Urinary bladder (tissue), 4 donors: ENCODE measurements around the gene ZC3H12D. TPM values are rescaled to one million over a fixed set of nuclear protein-coding genes. Genes with fewer than 3 reads are reported as not detected.
A peak's percentile ranks its signal among the peaks of the same experiment; 100 is the strongest.
"Not testable (repeated sequence)": the region's sequence is repeated elsewhere in the genome, so short reads cannot be mapped to it uniquely, and the experiment has no call there.

Source experiments
- DNase-seq: peaks from one replicate; pipeline ENCODE4 v3.0.0-alpha.2; 2015; ENCODE audit errors: extremely low spot score
- H3K27ac ChIP-seq: one replicate; pipeline ENCODE4 v1.5.1; 2013; ENCODE audit warnings: low read depth, mild to moderate bottlenecking, moderate library complexity
- H3K36me3 ChIP-seq: one replicate; pipeline ENCODE4 v1.6.1; 2013; ENCODE audit warnings: mild to moderate bottlenecking, moderate library complexity; ENCODE audit not compliant: insufficient read depth
- H3K4me1 ChIP-seq: one replicate; pipeline ENCODE4 v1.6.1; 2013; ENCODE audit warnings: mild to moderate bottlenecking, moderate library complexity; ENCODE audit not compliant: insufficient read depth
- H3K4me3 ChIP-seq: one replicate; pipeline ENCODE4 v1.5.1; 2013; ENCODE audit warnings: low read depth, low read length
- WGBS: extraction: QIAGEN DNeasy Blood & Tissue Kit; methylation state at CpG from one replicate; pipeline ENCODE4 v1.1.7; 2013; 5-methylcytosine and 5-hydroxymethylcytosine counted together
- polyA plus RNA-seq: library from polyadenylated mRNA; stranded (reverse); fragments of 200-250 nt; gene quantifications from one replicate; pipeline ENCODE4 v1.2.3, GENCODE V29; 2013
- total RNA-seq: library from RNA; depleted of rRNA; stranded (reverse); fragments of >200 nt; gene quantifications from one replicate; pipeline ENCODE4 v1.2.3, GENCODE V29; 2014
- donor health status: healthy with polysubstance abuse.
- donor health status: healthy.

Gene ZC3H12D
- total and polyA plus RNA-seq, 2 donors: 0.42 to 1.2 TPM

DNA sequence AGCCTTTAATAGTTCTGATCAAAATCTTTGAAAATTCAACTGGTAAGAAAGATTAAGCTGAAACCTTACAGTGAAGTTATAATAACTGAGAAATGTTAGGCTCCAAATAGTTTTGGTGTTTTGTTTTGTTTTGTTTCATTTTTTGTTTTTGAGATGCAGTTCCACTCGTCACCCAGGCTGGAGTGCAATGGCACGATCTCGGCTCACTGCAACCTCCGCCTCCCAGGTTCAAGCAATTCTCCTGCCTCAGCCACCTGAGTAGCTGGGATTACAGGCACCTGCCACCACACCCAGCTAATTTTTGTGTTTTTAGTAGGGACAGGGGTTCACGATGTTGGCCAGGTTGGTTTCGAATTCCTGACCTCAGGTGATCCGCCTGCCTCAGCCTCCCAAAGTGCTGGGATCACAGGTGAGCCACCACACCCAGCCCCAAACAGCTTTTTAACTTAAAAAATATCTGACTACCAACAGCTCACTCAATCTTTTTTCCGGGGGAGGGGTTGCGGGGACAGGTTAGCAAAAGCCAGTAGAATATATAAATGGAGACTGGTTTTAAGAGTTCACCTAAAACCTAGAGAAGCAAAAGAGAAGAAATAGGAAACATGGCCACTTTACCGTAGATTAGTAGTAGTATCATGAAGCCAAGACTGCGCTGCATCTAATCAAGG is 10.7 kb upstream of the ZC3H12D start:
- DNase-seq, H3K27ac ChIP-seq, H3K36me3 ChIP-seq, H3K4me1 ChIP-seq, H3K4me3 ChIP-seq: not testable (repeated sequence)
- WGBS: 94% methylated on average over 11 of the region's 11 CpGs

DNA sequence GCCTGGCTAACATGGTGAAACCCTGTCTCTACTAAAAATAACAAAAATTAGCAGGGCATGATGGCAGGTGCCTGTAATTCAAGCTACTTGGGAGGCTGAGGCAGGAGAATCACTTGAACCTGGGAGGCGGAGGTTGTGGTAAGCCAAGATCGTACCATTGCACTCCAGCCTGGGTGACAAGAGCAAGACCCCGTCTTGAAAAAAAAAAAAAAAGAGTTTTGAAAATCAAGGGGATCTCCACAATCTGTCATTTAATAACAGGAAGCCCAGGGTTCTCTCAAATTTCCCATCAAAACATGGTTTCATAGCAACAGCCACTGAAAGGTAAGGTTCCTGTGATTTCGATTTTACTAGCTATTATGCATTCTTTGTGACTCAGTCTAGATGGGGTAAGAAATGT is 10.0 kb upstream of the ZC3H12D start:
- 91% methylated on average over 4 of the region's 4 CpGs for WGBS
- H3K4me3 ChIP-seq, H3K36me3 ChIP-seq, H3K27ac ChIP-seq, DNase-seq, H3K4me1 ChIP-seq: not testable (repeated sequence)

DNA sequence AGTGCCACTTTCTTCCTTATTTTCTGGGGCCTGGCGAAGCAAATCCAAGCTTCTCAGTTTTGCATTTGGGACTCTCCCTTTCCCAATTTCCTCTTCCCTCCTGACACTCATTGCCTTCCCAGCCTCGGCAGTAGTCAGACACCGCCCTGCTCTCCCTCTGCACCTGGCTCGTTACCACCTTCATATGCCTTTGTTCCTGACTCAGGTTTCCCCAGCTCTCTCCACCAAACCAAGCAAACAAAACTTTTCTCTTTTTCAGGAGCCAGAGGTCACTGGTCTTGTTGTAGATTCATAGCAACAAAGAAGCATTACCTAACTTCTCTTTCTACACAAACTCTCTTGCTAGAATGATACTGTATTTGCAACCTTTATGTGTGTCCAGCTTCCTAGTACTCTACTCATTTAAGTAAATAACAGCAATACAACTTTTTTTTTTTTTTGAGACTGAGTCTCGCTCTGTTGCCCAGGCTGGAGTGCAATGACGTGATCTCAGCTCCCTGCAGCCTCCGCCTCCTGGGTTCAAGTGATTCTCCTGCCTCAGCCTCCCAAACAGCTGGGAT is 9.0 kb upstream of the ZC3H12D start:
- no peaks in the 10 kb centered on the region for H3K4me1 ChIP-seq
- no peaks in the 10 kb centered on the region for H3K36me3 ChIP-seq
- 91% methylated on average over 7 of the region's 7 CpGs for WGBS
- no peak overlapping the region for H3K27ac ChIP-seq
- DNase-seq: no peak
- no peak overlapping the region for H3K4me3 ChIP-seq

DNA sequence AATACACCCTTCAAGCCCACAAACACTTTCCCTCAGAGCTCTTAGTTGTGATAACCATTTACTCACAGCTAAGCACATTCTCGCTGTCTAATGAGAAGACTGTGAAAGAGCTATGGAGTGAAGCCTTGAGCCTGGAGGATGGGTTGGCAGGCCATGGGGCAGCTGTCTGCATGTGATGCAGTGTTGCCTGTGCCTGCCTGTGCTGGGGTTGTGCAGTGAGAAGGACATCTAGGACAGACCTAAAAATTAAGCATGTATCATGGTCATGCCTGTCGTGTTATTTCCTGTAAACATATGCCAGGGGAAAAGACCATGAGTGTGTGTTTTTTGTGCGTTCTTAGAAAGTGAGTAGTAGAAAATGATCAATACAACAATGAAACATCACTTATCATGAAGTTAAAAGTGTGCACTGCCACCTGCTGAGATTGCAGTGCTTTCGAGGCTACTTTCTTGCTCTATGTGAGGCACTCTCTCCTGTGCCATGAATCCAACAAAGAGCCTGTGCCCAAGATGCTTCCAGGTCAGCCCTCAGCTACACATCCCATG is 8.1 kb upstream of the ZC3H12D start:
- no peak for DNase-seq
- H3K27ac ChIP-seq: no peak overlapping the region
- H3K36me3 ChIP-seq: no peaks in the 10 kb centered on the region
- H3K4me3 ChIP-seq: no peak overlapping the region
- WGBS: 94% methylated on average over 4 of the region's 4 CpGs
- H3K4me1 ChIP-seq: no peaks in the 10 kb centered on the region

DNA sequence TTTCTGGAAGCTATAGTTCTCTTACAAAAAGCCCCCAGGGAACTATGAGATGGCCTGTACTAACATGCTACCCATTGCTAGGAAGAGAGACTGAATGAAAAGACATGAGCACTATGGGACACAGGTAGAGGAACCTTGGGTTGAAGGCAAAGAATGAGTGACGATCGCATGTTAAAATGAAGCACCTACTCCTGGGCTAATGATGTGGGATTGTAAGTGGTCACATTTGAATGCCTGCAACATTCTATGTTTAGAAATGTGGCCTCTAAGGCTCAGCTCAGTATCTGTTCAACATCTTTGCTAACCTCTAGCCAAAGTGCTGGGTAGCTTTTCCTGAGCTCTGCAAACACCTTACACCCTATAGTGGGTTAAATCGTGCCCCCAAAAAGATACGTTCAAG is 5.2 kb upstream of the ZC3H12D start:
- WGBS: 91% methylated on average over 4 of the region's 4 CpGs
- Histone ChIP-seq H3K27ac (no peak overlapping the region), H3K4me1 (no peaks in the 10 kb centered on the region), H3K4me3 (no peak overlapping the region), H3K36me3 (no peaks in the 10 kb centered on the region)
- DNase-seq: no peak

DNA sequence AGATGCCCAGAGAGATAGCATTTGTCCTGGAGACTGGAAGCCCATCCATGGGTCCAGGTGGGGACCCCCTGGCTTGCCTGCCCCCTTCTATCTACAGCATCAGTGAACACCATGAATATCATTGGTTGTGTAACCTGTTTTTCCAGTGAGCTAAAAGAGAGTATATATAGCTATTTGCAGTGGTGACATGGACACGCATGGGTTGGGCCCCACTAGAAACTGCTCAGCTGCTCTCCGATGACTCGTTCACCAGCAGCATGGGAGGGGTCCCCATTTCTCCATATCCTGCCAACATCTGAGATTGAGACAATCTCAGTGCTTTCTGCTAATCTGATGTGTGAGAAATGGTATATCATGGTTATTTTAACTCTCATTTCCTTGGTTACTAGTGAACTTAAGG is 4.0 kb upstream of the ZC3H12D start:
- 74% methylated on average over 3 of the region's 3 CpGs for WGBS
- Histone ChIP-seq H3K27ac (no peak overlapping the region), H3K4me1 (no peaks in the 10 kb centered on the region), H3K36me3 (no peaks in the 10 kb centered on the region), H3K4me3 (no peak overlapping the region)
- no peak for DNase-seq

DNA sequence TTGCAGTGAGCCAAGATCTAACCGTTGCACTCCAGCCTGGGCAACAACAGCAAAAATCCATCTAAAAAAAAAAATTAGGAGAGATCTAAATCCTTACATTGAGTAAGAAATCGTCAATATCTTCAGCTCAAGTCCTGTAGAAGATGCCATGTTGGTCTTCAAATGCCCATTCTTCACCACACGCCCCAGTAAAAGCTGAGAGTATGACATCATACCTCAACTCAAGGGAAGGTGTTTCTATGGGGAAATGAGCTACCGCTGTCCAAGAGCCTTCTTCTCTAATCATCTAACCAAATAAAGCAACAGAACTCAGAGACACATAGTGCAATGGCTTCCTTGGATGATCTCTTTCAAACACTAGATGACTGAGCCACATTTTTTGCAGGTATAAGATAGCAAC is 2.5 kb upstream of the ZC3H12D start:
- 93% methylated on average over 4 of the region's 4 CpGs for WGBS
- no peak for DNase-seq
- Histone ChIP-seq H3K27ac (no peak overlapping the region), H3K36me3 (no peaks in the 10 kb centered on the region), H3K4me3 (no peak overlapping the region), H3K4me1 (no peaks in the 10 kb centered on the region)

DNA sequence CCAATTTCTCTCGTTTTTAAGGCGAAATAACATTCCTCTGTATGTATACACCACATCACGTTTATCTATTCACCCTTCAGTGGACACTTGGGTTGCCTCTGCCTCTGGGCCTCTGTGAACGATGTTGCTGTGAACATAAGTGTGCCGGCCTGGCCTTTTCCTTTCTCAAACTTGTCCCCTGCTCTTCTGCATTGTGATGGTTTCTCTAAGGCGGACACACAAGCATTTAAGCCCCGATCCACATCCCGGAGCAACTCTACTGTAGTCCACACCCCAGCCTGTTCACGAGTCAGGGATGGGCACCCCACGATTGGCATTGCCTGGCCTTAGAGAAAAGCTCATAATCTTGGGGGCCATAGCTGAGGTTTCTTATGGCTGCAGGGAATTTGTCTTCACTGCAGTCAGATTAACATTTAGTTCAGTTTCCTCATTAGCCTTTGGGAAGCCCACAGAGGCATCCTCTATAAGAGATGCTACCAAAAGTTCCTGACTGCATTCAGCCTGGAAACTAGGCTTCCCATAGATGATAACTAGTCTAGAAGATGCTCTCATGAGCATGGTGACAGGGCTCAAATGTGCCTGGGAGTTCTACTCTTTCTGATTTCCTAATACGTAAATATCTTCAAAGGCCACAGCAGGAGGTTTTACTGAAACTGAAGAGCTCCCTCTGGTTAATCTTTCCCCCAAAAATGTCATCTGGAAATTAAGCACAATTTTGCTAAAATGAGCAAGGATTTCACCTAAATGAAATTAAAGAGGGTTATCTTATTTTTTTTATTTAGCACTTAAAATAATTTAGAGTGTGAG is 762 bp downstream of the ZC3H12D start:
- Histone ChIP-seq H3K36me3 (no peaks in the 10 kb centered on the region), H3K27ac (no peak overlapping the region), H3K4me1 (no peaks in the 10 kb centered on the region), H3K4me3 (no peak overlapping the region)
- DNase-seq: no peak
- 90% methylated on average over 11 of the region's 11 CpGs for WGBS

DNA sequence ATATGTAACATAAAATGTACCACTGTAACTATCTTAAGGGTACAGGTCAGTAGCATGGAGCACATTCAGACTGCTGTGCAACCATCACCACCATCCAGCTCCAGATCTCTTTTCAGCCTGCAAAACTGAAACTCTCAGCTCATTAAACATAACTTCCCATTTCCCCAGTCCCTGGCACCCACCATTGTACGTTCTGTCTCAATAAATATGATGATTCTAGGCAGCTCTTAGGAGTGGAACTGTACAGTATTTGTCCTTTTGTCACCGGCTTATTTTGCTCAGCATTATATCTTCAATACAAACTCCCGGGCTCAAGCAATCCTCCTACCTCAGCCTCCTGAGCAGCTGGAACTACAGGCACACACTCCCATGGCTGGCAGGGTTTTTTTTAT is 1.5 kb downstream of the ZC3H12D start:
- Histone ChIP-seq H3K4me1 (no peaks in the 10 kb centered on the region), H3K36me3 (no peaks in the 10 kb centered on the region), H3K4me3 (no peak overlapping the region), H3K27ac (no peak overlapping the region)
- no peak for DNase-seq
- 87% methylated on average over 3 of the region's 3 CpGs for WGBS

DNA sequence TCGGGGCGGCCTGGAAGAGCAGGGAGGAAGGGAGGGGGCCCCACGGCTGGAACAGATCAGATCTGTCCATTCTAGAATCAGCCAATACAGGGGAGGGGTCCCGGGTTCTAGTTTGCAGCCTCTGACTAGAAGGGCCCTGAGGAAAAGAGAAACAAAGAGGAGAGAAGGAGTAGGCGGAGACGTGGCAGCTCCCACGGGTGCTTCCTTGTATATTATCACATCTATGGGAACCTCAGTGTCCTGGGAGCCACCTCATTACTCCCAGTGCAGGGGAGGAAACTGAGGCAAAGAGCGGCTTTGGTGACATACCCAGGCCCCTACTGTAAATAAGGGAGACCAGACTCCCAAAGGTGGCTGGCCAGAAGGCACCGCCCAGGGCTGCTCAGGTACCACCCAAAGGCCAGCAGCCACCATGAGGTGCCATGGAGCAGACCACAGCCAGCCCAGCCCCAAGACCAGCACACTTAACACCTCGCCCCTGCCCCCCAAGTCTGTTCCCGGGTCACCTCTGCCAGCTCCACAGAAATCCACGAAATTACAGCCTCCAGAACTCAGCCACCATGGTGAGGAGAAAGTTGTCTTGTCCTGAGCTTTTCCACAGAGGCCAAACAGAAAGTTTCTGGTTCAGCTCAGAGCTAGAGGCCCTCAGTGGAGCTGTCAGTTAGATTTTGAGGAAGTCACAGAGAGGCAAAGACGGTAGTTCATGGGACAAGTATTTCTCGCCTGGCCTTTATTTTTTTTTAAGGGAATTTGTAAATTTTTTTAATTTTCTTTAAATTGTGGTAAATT is 2.1 kb downstream of the ZC3H12D start:
- no peak overlapping the region for H3K27ac ChIP-seq
- 69% methylated on average over 14 of the region's 14 CpGs for WGBS
- peak overlapping the region; percentile 31 for H3K4me3 ChIP-seq
- no peaks in the 10 kb centered on the region for H3K4me1 ChIP-seq
- H3K36me3 ChIP-seq: no peaks in the 10 kb centered on the region
- DNase-seq: no peak

DNA sequence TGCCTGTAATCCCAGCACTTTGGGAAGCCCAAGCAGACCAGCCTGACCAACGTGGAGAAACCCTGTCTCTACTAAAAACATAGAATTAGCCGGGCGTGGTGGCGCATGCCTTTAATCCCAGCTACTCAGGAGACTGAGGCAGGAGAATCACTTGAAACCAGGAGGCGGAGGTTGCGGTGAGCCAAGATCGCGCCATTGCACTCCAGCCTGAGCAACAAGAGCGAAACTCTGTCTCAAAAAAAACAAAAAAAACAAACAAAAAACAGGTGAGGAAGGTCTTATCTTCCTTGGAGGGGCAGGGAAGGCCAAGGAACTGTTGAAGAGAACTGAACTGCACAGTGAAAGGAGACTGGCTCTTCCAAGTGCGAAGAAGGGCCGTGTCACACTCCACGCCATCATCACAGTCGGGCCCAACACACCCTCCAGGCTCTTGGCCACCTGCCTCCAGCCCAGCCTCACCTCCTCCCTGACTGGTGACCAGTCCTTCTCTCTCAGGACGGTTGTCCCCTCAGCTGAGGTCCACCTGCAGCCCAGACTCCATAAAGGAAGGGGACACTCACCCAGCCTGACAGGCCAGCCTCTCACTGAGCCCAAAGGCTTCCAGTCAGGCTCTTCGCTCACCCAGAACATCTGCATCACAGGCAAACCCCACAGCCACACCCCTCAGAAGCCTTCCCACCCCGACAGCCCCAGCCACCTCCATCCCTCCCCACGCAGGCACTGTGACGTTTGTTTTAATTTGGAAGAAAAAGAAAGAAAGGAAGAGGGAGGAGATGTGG is 4.1 kb downstream of the ZC3H12D start:
- no peak overlapping the region for H3K4me3 ChIP-seq
- H3K27ac ChIP-seq: no peak overlapping the region
- 94% methylated on average over 18 of the region's 18 CpGs for WGBS
- H3K36me3 ChIP-seq: no peaks in the 10 kb centered on the region
- DNase-seq: no peak
- no peaks in the 10 kb centered on the region for H3K4me1 ChIP-seq

DNA sequence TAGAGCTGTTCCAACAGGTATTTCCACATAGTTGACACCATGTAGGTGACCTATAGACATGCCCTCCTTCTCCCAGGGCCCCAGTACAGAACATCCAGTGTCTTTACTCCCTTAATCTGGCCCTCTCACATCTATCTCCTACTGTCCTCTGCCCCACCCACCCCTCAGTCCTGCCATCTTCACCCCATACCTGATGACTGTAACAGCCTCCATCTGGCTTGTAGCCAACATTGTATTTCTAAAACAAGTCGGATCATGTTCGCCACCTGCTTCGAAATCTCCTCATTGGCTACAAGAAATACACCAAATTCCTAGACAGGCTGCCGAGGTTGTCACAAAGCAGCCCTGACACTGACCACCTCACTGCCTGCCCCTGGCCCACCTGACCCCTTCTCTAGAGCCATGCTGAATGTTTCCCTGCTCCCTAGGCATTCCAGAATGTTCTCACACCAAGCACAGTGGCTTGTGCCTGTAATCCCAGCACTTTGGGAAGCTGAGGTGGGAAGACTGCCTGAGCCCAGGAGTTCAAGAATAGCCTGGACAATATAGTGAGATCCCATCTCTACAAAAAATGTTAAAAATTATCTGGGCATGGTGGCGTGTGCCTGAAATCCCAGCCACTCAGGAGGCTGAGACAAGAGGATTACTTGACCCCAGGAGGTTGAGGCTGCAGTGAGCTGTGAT is 6.0 kb downstream of the ZC3H12D start:
- 89% methylated on average over 5 of the region's 5 CpGs for WGBS
- H3K36me3 ChIP-seq: no peaks in the 10 kb centered on the region
- no peak overlapping the region for H3K27ac ChIP-seq

More for the DNA sequence above, 6.0 kb downstream of the ZC3H12D start:
- DNase-seq: no peak
- Histone ChIP-seq H3K4me3 (no peak overlapping the region), H3K4me1 (no peaks in the 10 kb centered on the region)
